Testis (tissue), 2 donors: ENCODE results near the gene TSPYL4.

ENCODE experiments used
- CTCF ChIP-seq, 3 experiments: fragments of 450-650 bp in 2 of 3; fragments of 200-600 bp in 1 of 3; sonication (generic) in 1 of 3; IDR thresholded peaks; one replicate each; pipeline ENCODE4 v1.5.1; 2016 to 2019; ENCODE audit warnings: antibody characterized with exemption in 3 of 3, mild to moderate bottlenecking in 2 of 3, moderate library complexity in 1 of 3
- POLR2A ChIP-seq: fragments of 450-650 bp; IDR thresholded peaks from one replicate; pipeline ENCODE4 v1.6.1; 2017; ENCODE audit warnings: antibody characterized with exemption, mild to moderate bottlenecking, moderate library complexity

DNA sequence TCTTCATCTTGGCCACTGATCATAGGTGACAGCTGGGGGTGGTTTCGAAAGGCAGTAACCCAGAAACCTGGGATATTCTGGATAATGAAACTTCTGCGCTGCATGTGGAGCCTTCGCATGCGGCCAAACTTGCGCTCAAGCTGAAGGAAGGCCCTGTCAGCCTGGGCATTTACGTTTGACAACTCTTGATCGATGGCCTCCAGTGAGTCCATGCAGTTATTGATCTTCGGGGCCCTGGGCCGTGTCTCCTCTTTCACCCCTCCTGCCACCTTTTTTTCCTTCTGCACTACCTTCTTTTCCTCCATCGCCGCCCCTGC, 729 bp downstream of the TSPYL4 start:
- no peak for TF ChIP-seq CTCF (IDR thresholded peaks at IDR 0.05)
- TF ChIP-seq POLR2A: no peak
